ENCODE measurements around the gene SENP2.
A peak's percentile ranks its signal among the peaks of the same experiment; 100 is the strongest.
"Not testable (repeated sequence)": the region's sequence is repeated elsewhere in the genome, so short reads cannot be mapped to it uniquely, and the experiment has no call there.

The SENP2 gene

GRCh38 chr3:185649414-185649813, 63.3 kb downstream of the SENP2 start:
- DNase-seq = no peak

GRCh38 chr3:185651971-185652370, 65.9 kb downstream of the SENP2 start:
- DNase-seq = no peak

GRCh38 chr3:185653949-185654757, 68.1 kb downstream of the SENP2 start:
- no peak for DNase-seq

GRCh38 chr3:185654758-185655145, 68.7 kb downstream of the SENP2 start:
- DNase-seq = no peak

GRCh38 chr3:185655426-185656320, 69.6 kb downstream of the SENP2 start:
- no peak for DNase-seq

- no peak for DNase-seq
Observed at GRCh38 chr3:185656321-185656840, 70.3 kb downstream of the SENP2 start.

- DNase-seq = no peak
Observed at GRCh38 chr3:185657211-185657610, 71.1 kb downstream of the SENP2 start.

GRCh38 chr3:185657691-185658503, 71.8 kb downstream of the SENP2 start:
- DNase-seq = no peak

GRCh38 chr3:185658504-185658912, 72.4 kb downstream of the SENP2 start:
- DNase-seq = no peak

- no peak for DNase-seq
Observed at GRCh38 chr3:185658943-185659342, 72.8 kb downstream of the SENP2 start.

- peak; percentile 25 for DNase-seq
Observed at GRCh38 chr3:185659942-185660921, 74.1 kb downstream of the SENP2 start.

- not testable (repeated sequence) for DNase-seq
Observed at GRCh38 chr3:185661296-185661695, 75.2 kb downstream of the SENP2 start.

GRCh38 chr3:185661772-185662171, 75.7 kb downstream of the SENP2 start:
- DNase-seq = no peak

GRCh38 chr3:185663929-185664328, 77.8 kb downstream of the SENP2 start:
- DNase-seq = no peak

- no peak for DNase-seq
Observed at GRCh38 chr3:185667574-185667973, 81.5 kb downstream of the SENP2 start.

- DNase-seq = no peak
Observed at GRCh38 chr3:185677146-185677829, 91.2 kb downstream of the SENP2 start.

- no peak for DNase-seq
Observed at GRCh38 chr3:185678027-185678426, 91.9 kb downstream of the SENP2 start.

- no peak for DNase-seq
Observed at GRCh38 chr3:185680231-185680630, 94.1 kb downstream of the SENP2 start.

Measured in NCI-H748 treated with DMSO at 0.1 percent for 48 hours (cell line).